Measurements from ENCODE around the gene PAQR6. TPM values are rescaled to one million over a fixed set of nuclear protein-coding genes. Genes with fewer than 3 reads are reported as not detected.
A peak's percentile ranks its signal among the peaks of the same experiment; 100 is the strongest.

PAQR6 gene
- total and polyA plus RNA-seq, 2 of the 4 experiments (the other 2 are of a cell fraction) = under 0.01 to 0.67 TPM

- Histone ChIP-seq H2BK5ac (ENCODE audit: low read depth, low read length, poor library complexity, severe bottlenecking) (no peak overlapping the region), H3K27me3 (ENCODE audit: control insufficient read depth, insufficient read depth, low read length) (no peaks in the 10 kb centered on the region), H3K36me3 (ENCODE audit: control insufficient read depth, insufficient read depth, low read length) (peaks cover 25% of the 10 kb centered on the region), H3K14ac (replicated peaks; ENCODE audit: low read depth, low read length) (no peak overlapping the region), H3K9ac (ENCODE audit: low read depth, low read length) (no peak overlapping the region), H2BK20ac (ENCODE audit: low read depth, low read length) (no peak overlapping the region), H3K18ac (ENCODE audit: low read depth, low read length) (no peak overlapping the region), H2BK15ac (ENCODE audit: low read depth, low read length) (no peak overlapping the region; the same call in 2 of the 3 replicates), H4K8ac (ENCODE audit: low read depth in 2 of 2, low read length in 2 of 2) (no peak overlapping the region), H3K23ac (ENCODE audit: low read depth, low read length) (no peak overlapping the region), H3K27ac (ENCODE audit: insufficient read depth, low read length) (no peak overlapping the region), H2AFZ (replicated peaks; ENCODE audit: low read length, poor library complexity) (no peak overlapping the region), H2AK5ac (ENCODE audit: low read depth, low read length) (peak overlapping the region; percentile 23; the same call in 1 of the 2 replicates), H3K4me1 (ENCODE audit: control insufficient read depth, insufficient read depth, low read length) (peaks cover 13% of the 10 kb centered on the region), H3K79me1 (ENCODE audit: low read depth in 1 of 2, low read length in 2 of 2) (peaks cover 8 to 20% of the 10 kb centered on the region in 2 experiments), H3K56ac (ENCODE audit: extremely low read depth, insufficient read depth, low read length) (peak overlapping the region; percentile 3; the same call in 1 of the 2 replicates), H4K91ac (ENCODE audit: insufficient read depth, low read depth, low read length) (no peak overlapping the region), H4K20me1 (ENCODE audit: insufficient read depth, low read length) (peaks cover 7% of the 10 kb centered on the region; the same call in 1 of the 2 replicates), H3K9me1 (ENCODE audit: insufficient read depth, low read length) (peaks cover 15% of the 10 kb centered on the region), H3K4me2 (ENCODE audit: low read depth, low read length) (no peak overlapping the region), H3K4me3 (ENCODE audit: insufficient read depth, low read depth, low read length) (no peak overlapping the region), H2AK9ac (replicated peaks; ENCODE audit: low read depth, low read length, poor library complexity) (no peak overlapping the region), H3K4ac (ENCODE audit: low read depth, low read length) (no peak overlapping the region), H4K5ac (ENCODE audit: low read depth, low read length) (no peak overlapping the region), H3K9me3 (ENCODE audit: control insufficient read depth, insufficient read depth, low read length) (no peaks in the 10 kb centered on the region), H2BK120ac (ENCODE audit: low read depth, low read length) (peak overlapping the region; percentile 24; the same call in 1 of the 2 replicates)
- ATAC-seq (ENCODE audit: low read depth) (no peak), DNase-seq (no peak)
- 97% methylated on average over 5 of the region's 12 CpGs; no CpG with 5 or more reads in 1 of the 2 experiments for WGBS, 2 experiments (ENCODE audit: extremely low coverage in 2 of 2, insufficient read length in 1 of 2)
- intact Hi-C loops (cut with micrococcal nuclease) (no loop called here), in situ Hi-C loops (cut with MboI; ENCODE audit: low sequenced_read_pairs) (no loop called here), dilution Hi-C loops (cut with HindIII; ENCODE audit: low sequenced_read_pairs, unreplicated experiment) (no loop called here)
- ChIA-PET POLR2A (ENCODE audit: unreplicated experiment) (no interaction called here), CTCF (interaction anchor here (1.0 kb wide), 2 partner anchors 8 to 85 kb away, joined by 3 to 6 read pairs; no protein-coding TSS in a partner anchor)
- BruUV-seq (replicated peaks) = no TSS peak
- TF ChIP-seq BHLHE40 (IDR thresholded peaks at IDR 0.05; ENCODE audit: low read depth, low read length) = no peak
- no peak for TF ChIP-seq CTCF (conservative IDR thresholded peaks at IDR 0.05; ENCODE audit: low read depth, low read length)
- no peak for TF ChIP-seq MAZ (IDR thresholded peaks at IDR 0.05; ENCODE audit: borderline replicate concordance, low read depth, low read length)
- TF ChIP-seq NFE2L2 (IDR thresholded peaks at IDR 0.05; ENCODE audit: low read depth, low read length) = no peak
- TF ChIP-seq RAD21 (IDR thresholded peaks at IDR 0.05; ENCODE audit: low read length) = no peak
- no peak for TF ChIP-seq SMC3 (IDR thresholded peaks at IDR 0.05; ENCODE audit: low read depth, low read length)
- TF ChIP-seq RFX5 (IDR thresholded peaks at IDR 0.05; ENCODE audit: low read depth, low read length) = no peak
- no peak for TF ChIP-seq MAFK (IDR thresholded peaks at IDR 0.05; ENCODE audit: low read depth, low read length)
- TF ChIP-seq CEBPB (IDR thresholded peaks at IDR 0.05; ENCODE audit: low read depth, low read length) = no peak
Observed at GRCh38 chr1:156232201-156232894, 15.5 kb downstream of the PAQR6 start.
